Stimulated activated CD8-positive, alpha-beta memory T cell treated with anti-CD3 and anti-CD28 coated beads, Interleukin-12 subunit alpha, Interleukin-12 subunit beta, amount 100 ng/mL, for 24 hours (primary cell): ENCODE measurements around the gene TRPV4.

ENCODE experiments used
- DNase-seq: peaks from one replicate; pipeline ENCODE4 v3.0.0-alpha.2; 2020; ENCODE audit errors: extremely low read depth

TRPV4 gene

DNA sequence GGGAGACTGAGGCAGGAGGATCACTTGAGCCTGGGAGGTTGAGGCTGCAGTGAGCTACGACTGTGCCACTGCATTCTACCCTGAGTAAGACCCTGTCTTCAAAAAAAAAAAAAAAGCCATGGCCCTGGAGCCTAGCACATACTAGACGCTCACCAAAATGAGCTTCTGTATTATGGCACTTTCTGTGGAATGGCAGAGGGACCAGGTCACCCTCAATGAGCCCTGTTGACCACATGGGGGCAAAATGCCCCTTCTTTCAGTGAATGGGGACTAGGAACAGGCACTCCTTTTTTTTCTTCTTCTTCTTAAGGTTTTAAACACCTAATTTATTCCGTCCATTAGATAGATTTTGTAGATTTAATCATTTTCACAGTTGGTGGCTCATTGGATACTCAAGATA, 69.1 kb downstream of the TRPV4 start:
- no peak for DNase-seq

DNA sequence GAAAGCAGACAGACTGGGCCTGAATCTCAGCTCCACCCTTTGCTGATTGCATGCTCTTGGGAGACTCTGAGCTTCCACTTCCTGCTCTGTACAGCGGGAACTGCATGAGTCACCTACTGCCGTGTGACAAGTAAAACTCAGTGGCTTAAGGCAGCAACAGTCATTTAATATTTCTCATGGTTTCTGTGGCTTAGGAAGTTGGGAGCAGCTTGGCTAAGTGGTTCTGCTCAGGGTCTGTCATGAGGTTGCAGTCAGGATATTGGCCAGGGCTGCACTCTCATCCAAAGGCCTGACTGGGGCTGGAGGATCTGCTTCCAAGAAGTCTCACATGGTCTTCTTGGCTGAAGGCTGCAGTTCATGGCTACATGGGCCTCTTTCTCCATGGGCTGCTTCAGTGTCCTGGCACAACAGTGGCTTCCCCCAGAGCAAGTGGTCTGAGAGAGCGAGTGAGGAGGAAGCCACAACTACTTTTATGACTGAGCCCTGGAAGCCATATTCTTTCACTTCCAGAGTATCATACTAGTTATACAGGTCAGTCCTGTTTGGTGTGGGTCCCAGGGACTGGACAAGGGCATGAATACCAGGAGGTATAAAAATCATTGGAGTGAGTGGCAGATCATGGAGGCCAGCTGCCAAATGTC, 69.9 kb downstream of the TRPV4 start:
- DNase-seq: no peak

DNA sequence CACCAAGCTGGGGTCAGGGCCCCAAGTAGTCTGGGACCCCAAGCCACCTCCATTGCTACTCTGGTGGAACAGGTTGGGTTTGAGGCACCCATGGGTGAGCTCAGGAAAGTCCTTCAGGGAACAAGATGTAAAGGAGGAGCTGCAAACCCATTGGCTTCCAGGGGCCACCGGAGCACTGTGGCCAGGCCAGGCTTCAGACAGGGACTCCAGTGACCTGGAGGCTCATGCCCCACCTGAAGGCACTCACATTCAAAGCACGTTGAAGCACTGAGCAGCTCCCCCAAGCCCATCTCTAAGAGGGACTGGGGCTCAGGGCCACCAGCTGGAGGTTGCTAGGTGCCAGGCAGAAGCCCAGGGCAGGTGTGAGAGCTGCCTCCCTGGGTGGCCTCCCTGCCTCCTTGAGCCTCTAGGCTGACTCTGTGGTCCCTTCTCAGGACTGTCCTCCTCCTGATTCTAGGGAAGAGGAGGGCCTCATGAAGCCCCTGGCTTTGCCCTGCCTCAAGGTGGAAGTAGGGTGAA, 70.5 kb downstream of the TRPV4 start:
- DNase-seq: no peak

DNA sequence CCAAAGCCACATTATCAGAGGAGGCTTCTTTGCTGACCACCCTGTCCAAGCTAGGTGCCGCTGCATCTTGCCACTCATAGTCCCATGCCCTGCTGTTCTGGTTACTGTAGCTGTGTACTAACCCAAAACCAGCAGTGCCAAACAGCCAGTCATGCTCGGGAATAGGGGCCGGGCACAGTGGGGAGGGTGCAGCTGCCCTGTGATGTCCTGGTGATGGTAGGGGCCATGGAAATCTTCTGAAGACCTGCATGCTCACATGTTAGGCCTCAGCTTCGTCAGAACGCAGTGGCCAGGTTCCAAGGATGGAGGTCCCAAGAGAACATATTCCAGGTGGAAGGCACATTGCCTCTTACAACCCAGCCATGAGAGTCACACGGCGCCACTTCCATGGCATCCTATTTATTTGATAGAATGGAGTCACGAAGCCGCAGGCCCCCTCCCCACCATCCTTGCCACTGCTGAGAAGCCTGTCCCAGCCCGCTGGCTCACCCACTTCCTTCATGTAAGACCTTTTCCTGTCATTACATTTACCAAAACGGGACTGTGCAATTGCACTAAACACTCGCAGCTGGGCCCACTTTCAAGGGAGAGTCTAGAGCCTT, 71.0 kb downstream of the TRPV4 start:
- DNase-seq: no peak

DNA sequence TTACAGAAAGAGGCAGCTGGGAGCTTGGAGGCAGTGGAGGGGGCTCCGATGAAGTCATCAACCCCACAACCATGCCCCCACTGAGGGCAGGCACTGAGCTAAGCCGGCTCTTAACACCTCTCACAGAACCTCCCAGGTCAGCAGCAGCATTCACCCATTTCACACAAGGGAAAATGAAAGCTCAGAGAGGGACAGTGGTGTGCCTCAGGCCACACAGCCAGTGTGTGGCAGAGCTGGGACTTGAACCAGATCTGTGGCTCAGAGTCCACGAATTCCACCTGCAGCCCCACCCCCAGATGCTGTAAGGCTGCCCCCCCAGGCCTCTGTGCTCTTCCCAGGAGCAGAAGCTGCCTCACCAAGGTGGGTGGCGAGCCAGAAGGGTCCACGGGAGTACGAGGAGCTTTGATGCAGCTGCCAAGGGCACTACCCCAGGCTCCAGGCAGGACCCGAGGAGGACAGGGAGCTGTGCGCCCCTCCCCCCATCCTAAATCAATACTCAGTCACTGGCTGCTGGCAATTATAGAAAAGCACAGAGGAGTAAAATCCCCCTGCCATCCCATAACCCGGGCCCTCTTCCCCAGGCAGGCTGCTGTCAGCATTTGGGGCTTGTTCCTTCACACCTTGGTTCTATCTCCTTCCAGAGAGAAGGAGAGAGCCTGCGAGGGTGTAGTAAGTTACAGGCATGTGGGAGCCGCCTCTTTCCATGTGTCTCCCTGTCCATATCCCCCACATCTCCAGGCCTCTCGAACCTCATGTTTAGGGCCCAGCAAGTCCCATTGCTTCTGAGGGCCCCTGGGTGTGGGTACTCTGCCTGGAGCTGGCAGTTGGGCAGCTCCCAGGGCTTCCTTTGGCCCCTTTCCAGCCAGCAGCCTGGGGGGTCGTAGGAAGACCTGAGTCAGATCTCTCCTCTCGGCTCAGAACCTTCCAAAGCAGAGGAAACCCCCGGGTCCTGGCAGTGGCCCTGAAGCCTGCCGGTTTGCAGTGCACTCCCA, 72.0 kb downstream of the TRPV4 start:
- DNase-seq: no peak

DNA sequence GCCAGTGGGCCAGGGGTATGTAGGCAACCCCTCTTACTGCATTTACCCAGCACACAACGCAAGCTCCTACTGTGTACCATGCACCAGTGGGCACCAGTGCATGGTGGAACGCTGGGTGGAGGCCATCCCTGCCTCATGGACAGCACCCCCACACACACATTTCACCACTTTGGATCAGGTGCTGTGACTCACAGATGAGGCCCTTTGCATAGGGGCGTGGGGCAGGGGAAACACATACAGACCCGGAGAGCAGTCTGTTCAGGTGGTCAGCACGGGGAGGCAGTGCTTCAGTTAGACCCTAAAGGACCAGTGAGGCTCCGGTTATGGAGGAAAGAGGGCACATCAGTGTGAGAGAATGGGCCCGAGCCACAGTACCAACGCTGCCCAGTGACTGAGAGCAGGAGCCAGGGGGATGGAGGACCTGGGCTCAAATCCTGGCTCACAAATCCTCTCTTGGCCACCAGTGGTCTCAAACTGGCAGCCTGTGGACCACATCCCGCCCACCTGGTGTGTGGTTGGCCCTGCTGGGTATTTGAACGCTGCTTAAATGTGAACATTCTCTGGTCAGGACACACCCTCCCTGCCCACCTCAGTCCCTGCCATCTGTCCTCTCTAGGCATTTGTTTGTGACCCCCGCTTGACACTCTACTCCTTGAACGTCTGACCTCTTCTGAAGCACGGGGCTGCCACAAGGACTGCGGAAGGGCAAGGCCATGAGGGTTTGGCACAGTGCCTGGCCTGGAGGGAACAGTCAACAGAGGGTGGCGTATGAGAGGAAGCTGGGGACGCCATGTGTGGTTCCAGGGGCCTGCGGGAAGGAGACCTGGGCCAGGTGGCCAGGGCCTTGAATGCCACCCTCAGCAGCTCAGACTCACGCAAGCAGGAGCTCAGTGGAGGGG, 72.9 kb downstream of the TRPV4 start:
- no peak for DNase-seq

DNA sequence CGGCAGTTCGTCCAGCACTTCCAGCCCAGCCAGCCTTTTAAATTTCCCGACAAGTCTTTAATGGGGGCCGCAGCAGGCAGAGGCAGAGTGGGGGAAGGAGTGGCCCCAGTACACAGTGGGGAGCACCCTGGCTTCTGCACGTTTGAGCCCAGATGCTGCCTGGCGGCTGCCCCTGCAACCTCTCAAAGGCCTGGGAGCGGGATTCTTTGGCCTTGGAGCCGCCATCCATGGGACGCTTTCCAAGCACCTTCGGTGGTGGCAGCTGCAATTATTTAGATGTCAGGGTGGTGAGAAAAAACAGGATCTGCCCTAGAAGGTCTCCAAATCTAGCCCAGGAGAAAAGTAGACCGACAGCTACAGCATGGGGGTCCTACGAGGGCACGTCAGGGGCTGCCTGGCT, 73.6 kb downstream of the TRPV4 start:
- no peak for DNase-seq

DNA sequence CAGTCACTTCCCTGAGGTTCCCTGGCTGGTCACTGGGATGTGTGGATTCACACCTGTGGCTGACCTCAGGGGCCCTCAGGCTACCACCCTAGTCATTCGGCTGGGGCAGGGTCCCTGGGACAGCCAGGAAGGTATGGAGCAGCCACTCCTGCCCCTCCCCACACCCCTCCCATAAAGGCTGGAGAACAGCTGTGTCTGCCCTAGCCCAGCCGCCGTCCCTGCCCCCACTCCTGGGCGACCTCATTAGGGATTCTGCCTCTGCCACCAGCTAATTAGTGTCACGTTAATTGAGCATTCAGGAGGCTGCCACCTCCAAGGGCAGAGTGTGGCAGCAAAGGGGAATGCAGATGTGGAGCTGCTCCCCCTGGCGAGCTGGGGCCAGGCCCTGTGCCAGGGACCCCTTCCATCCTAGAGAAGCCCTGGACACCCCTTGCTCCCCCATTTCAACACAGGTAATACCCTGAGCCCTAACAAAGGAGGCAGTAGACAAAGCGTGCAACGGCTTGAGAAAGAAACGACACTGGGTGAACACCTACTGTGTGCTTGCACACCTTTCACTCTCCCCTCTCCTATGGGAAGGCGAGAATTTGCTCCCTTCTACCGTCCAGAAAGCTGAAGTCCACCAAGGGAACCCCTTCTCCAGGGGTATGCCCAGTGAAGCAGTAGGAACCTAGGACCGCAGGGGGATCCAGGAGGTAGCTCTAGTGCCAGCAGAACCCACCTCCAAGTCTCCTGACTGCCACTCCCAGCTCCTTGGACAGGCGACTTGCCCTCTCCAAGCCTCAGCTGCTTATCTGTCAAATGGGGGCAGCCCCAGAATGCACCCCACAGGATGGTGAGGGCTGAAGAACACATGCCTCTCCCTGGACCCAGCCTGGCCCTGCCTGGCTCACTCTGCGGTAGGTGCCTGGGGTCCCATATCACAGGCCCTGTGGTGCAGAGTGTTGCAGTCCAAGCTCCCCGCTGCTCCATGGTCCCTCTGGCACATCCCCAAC, 74.5 kb downstream of the TRPV4 start:
- DNase-seq: no peak

DNA sequence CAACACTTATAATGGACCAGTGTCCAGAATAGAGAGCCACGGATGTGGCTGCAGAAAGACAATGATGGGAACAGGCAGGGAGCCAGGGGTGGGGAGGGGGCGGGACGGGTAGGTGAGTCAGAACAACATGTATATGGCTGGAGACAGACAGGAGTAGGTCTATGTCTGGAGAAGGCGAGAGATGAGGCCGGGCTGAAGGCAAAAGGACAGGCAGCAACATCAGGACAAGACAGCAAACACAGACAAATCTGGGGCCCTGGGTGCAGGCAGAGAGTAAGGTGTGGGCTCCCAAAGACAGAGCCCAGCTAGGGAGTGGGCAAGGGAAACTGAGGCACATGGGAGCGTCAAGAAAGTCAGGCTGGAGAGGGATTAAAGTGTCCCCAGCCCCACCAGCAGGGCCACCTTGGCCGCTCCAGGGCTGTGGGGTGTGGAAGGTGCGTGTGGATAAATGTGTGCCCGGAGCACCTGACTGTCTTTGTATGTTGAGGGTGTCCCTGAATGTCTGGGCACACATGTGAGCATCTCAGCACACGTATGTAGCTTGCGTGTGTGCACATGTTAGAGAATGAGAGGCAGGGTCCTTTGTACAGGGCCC, 75.4 kb downstream of the TRPV4 start:
- DNase-seq: no peak

DNA sequence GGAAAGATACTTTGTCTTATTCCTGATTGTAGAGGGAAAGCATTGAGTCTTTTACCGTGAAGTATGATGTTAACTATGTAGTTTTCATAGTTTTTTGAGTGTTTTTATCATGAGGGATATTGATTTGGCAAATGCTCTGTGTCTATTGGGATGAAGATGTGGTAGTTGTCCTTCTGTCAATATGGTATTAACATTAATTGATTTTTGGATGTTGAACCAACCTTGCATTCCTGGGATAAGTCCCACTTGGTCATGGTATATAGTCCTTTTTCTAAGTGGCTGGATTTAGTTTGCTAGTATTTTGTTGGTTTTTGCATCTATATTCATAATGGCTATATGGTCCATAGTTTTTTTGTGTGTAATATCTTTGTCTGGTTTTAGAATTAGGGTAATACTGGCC, 76.7 kb downstream of the TRPV4 start:
- no peak for DNase-seq

DNA sequence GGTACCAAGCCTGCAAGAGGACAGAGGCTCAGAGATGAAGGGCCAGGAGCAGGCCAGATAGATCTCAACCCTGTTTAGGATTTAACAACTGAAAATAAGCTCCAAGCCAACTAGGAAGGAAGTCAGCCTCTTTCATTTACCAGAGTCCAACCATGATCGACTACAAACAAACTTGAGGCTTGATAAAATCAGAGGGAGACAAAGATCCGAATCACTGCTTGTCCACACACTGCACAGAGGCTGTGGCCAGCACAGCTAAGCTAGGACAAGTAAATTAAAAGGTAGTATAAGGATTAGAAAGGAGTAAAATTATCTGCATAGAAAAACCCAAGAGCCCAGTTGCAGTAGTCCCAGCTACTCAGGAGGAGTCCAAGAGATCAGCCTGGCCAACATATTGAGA, 79.2 kb downstream of the TRPV4 start:
- DNase-seq: no peak

DNA sequence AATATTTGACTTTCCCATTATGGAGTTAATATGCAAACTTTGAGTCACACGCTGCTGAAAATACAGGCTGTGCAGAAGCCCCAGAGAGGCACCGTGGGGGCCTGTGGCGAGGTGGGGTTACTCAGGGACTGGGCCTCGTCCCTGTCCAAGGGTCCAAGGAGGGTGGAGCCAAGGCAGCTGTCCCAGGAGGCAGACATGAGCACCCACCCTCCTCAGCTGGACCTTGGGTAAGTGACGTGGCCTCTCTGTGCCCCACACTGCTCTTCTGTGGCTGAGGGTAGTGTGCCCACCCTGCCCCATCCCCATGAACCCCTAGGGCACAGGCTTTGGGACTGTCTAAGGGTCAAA, 80.2 kb downstream of the TRPV4 start:
- no peak for DNase-seq

DNA sequence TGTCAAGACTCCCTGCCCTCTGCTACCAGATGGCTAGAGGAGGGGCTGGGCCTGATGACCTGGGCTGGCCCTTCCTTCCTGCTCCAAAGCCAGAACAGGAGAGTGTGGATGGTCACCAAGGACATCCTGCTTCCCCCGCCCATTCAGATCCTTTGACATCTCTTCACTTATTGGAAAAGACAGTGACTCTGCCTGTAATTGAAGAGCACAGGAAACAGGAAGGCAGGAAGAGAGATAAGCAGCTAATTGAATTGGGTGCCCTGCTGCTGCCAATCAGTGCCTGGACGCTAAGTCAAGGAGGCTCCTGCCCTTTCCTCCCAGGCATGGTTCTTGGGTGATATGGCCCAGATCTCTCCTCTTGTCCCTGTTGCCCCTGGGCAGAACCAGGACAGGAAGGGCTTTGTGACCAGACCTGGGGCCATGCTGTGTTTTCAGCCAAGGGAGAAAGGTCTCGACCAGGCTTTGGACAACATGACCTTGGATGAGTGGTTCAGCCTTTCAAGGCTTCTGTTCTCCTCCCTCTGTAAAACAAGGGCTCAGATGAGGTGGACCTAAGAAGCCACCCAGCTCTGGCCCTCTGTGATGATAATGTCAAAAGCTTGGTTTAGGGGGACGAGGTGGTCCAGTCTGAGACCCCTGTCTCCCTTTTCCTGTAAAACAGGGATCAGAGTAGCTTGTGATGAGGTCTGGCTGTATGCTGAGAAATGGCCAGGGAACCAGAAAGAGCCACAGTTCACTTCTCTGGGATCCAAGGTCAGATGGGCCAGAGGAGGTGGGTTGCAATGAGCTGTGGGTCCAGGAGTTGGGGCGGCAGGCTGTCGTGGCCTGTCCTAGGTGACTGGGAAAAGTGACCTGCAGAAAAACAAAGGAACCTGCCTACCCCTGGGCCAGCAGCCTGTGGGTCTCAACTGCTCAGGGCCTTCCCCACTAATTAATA, 80.8 kb downstream of the TRPV4 start:
- no peak for DNase-seq

DNA sequence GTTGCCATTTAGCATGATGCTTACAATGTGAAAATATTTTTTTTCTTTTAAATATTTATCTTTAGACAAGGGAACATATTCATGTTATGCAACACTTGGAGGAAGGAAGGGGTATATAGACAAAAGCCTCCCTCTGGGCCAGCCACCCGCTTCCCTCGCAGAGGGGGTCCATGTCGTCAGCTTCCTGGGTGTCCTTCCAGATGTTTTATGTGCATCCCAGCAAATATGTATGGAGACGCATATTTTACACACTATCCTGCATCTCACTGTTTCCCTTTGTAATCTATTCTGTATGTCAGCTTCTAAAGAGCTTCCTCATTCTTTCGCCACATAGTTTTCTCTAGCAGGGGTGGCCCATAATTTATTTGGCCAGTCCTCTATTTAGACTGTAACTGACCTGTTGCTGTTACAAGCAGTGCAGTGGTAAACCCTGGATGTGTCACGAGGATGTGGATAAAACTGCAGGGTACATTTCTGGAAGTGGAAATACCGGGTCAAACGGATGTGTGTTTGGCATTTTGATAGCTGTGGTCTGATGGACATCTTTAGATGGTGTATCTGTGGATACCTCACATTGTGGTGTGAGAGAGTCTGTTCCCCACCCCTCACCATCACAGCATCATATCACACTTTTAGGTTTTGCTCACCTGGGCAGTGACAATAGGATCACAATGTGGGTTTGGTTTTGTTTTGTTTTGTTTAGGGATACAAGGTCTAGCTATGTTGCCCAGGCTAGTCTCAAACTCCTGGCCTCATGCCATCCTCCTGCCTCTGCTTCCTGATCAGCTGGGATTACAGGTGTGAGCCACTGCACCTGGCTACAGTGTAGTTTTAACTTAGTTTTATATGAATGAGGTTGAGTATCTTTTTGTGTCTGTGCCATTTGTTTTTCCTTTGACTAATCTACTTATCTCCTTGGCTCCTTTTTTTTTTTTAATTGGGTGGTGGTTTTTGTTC, 87.9 kb downstream of the TRPV4 start:
- no peak for DNase-seq

DNA sequence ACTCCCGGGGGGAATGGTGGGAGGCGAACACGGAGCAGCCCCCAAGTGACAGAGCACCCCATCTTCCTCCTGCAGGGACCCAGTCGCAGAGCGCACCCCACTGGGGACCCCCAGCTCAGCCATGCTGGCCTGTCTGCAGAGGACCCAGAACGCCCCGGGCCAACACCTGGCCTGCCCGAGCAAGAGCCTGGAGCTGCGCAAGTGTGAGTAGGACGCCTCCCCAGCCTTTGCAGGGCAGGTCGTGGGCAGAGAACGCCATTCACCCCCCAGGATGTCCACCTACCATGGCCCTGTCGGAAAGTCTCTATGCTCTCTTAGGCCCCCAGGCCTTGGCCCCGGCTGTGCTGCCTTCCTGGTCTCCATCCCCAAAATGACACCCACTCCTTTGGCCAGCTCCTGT, 89.2 kb downstream of the TRPV4 start:
- no peak for DNase-seq

DNA sequence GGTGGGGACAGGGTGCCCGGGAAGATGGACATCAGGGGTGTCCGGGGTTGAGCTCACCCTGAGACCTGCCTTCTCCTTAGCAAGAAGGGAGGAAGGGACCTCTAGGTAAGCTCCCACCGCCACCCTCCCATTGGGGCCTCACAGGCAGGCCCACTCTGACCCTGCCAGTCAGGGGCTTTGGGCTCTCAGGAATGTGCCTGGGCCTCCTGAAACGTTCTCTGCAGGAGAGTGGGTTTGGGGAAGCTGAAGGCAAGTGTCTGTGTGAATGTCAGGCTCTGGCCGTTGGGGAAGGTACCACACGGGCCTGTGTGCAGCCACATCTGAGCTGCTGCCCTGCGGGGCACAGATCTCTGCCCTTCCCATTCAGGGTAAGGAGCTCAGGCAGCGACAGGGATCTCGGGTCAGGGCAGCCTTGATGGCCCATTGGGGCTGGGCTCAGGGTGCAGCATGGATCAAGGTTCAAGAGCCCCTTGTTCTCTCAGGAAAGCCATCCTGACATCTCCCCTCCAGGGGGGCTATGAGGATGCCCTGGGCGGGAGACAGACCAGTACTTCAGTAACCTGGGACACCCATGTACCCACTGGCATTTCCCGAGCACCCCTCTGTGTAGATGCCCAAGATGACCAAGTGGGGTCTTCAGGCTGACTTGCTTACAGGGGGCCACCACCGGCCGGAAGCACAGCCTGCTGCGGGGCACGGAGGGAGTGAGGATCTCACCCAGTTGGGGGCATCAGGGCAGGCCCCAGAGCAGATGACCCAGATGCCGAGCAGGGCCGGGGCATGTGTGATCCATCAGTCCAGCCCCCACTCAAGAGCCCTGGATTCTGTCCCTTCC, 89.9 kb downstream of the TRPV4 start:
- no peak for DNase-seq
